ENCODE results near the gene C5orf58. TPM values are rescaled to one million over a fixed set of nuclear protein-coding genes. Genes with fewer than 3 reads are reported as not detected.

The C5orf58 gene
- total and polyA plus RNA-seq, 2 donors (not counting 1 experiment from before 2014, with no cell fraction given) = not detected

DNA sequence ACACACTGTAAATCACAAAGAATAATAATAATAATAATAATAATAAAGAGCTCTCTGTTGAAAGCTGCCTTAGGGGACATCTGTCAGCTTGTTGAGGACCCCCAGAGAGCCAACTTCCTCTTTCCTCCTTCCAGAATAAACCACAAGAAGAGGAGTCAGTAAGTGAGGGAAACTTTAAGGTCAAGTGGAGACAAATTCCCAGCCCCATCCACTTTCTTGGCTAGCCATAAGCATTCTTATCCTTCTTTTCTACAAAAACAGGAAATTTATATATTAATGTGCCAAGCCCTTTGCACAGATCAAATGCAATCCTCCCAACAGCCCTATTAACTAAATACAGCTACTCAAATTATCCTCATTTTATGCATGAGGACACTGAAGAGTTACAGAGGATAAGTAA is 9.4 kb upstream of the C5orf58 start:
- TF ChIP-seq EZH2 (IDR thresholded peaks at IDR 0.05; ENCODE audit: low read length, missing control alignments) = no peak
- TF ChIP-seq, protein P1, sequence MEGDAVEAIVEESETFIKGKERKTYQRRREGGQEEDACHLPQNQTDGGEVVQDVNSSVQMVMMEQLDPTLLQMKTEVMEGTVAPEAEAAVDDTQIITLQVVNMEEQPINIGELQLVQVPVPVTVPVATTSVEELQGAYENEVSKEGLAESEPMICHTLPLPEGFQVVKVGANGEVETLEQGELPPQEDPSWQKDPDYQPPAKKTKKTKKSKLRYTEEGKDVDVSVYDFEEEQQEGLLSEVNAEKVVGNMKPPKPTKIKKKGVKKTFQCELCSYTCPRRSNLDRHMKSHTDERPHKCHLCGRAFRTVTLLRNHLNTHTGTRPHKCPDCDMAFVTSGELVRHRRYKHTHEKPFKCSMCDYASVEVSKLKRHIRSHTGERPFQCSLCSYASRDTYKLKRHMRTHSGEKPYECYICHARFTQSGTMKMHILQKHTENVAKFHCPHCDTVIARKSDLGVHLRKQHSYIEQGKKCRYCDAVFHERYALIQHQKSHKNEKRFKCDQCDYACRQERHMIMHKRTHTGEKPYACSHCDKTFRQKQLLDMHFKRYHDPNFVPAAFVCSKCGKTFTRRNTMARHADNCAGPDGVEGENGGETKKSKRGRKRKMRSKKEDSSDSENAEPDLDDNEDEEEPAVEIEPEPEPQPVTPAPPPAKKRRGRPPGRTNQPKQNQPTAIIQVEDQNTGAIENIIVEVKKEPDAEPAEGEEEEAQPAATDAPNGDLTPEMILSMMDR (conservative IDR thresholded peaks at IDR 0.05 in 1 of 2, IDR thresholded peaks at IDR 0.05 in 1 of 2; ENCODE audit: low read depth in 1 of 2, low read length in 2 of 2) = no peak
- no peak overlapping the region for H3K4me3 ChIP-seq (replicated peaks in 1 of 4; ENCODE audit: control extremely low read depth in 1 of 4, insufficient read depth in 1 of 4, low read depth in 3 of 4, low read length in 4 of 4)
- no peak overlapping the region for H3K27ac ChIP-seq (ENCODE audit: insufficient read depth, low read length)
- peaks cover 2% of the 10 kb centered on the region for H3K4me1 ChIP-seq (ENCODE audit: control insufficient read depth, extremely low read depth, insufficient read depth, low read length)
- H3K27me3 ChIP-seq (ENCODE audit: control insufficient read depth, insufficient read depth, low read length) = no peaks in the 10 kb centered on the region
- H3K36me3 ChIP-seq (ENCODE audit: control insufficient read depth, insufficient read depth, low read length) = no peaks in the 10 kb centered on the region
- H3K9me3 ChIP-seq (ENCODE audit: control insufficient read depth, insufficient read depth, low read depth, low read length) = no peaks in the 10 kb centered on the region
- peak in 1 of 2 donors; percentile 32 for DNase-seq (ENCODE audit: low read depth in 2 of 2)
- H3K9ac ChIP-seq (ENCODE audit: insufficient read depth, low read length) = no peak overlapping the region
- H2AFZ ChIP-seq (ENCODE audit: low read length) = no peak overlapping the region
- H3K79me2 ChIP-seq (ENCODE audit: control insufficient read depth, insufficient read depth, low read length) = no peaks in the 10 kb centered on the region
- no peaks in the 10 kb centered on the region for H4K20me1 ChIP-seq (ENCODE audit: control insufficient read depth, extremely low read depth, insufficient read depth, low read length)
- H3K4me2 ChIP-seq (ENCODE audit: extremely low read depth, insufficient read depth, low read length) = no peak overlapping the region

DNA sequence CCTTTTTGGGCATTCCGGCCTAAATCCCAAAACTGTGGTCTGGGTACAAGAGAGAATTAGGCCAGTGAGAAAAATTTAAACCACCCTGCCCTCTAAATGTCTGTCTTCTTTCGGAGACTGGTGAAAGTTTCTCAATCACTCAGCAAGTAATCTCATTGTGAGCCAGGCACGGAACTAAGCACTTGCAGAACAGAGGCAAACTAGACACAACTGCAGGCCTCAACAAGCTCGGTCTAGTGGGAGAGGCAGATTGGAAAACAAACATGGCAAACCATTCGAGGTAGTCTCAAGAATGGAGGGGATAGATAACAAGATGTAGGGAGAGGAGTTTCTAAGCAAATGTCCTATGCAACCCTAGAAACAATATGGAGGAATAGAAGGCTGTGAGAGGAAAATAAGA is 8.9 kb upstream of the C5orf58 start:
- DNase-seq (ENCODE audit: low read depth in 2 of 2) = no peak
- no peak overlapping the region for H3K9ac ChIP-seq (ENCODE audit: insufficient read depth, low read length)
- H3K36me3 ChIP-seq (ENCODE audit: control insufficient read depth, insufficient read depth, low read length) = no peaks in the 10 kb centered on the region
- H3K27me3 ChIP-seq (ENCODE audit: control insufficient read depth, insufficient read depth, low read length) = no peaks in the 10 kb centered on the region
- H3K27ac ChIP-seq (ENCODE audit: insufficient read depth, low read length) = no peak overlapping the region
- no peak overlapping the region for H2AFZ ChIP-seq (ENCODE audit: low read length)
- H3K4me2 ChIP-seq (ENCODE audit: extremely low read depth, insufficient read depth, low read length) = no peak overlapping the region
- H3K4me1 ChIP-seq (ENCODE audit: control insufficient read depth, extremely low read depth, insufficient read depth, low read length) = peaks cover 2% of the 10 kb centered on the region
- no peaks in the 10 kb centered on the region for H3K79me2 ChIP-seq (ENCODE audit: control insufficient read depth, insufficient read depth, low read length)
- no peaks in the 10 kb centered on the region for H3K9me3 ChIP-seq (ENCODE audit: control insufficient read depth, insufficient read depth, low read depth, low read length)
- no peak overlapping the region for H3K4me3 ChIP-seq (replicated peaks in 1 of 4; ENCODE audit: control extremely low read depth in 1 of 4, insufficient read depth in 1 of 4, low read depth in 3 of 4, low read length in 4 of 4)
- TF ChIP-seq, protein P1 (conservative IDR thresholded peaks at IDR 0.05 in 1 of 2, IDR thresholded peaks at IDR 0.05 in 1 of 2; ENCODE audit: low read depth in 1 of 2, low read length in 2 of 2) = no peak
- no peak for TF ChIP-seq EZH2 (IDR thresholded peaks at IDR 0.05; ENCODE audit: low read length, missing control alignments)
- H4K20me1 ChIP-seq (ENCODE audit: control insufficient read depth, extremely low read depth, insufficient read depth, low read length) = no peaks in the 10 kb centered on the region

DNA sequence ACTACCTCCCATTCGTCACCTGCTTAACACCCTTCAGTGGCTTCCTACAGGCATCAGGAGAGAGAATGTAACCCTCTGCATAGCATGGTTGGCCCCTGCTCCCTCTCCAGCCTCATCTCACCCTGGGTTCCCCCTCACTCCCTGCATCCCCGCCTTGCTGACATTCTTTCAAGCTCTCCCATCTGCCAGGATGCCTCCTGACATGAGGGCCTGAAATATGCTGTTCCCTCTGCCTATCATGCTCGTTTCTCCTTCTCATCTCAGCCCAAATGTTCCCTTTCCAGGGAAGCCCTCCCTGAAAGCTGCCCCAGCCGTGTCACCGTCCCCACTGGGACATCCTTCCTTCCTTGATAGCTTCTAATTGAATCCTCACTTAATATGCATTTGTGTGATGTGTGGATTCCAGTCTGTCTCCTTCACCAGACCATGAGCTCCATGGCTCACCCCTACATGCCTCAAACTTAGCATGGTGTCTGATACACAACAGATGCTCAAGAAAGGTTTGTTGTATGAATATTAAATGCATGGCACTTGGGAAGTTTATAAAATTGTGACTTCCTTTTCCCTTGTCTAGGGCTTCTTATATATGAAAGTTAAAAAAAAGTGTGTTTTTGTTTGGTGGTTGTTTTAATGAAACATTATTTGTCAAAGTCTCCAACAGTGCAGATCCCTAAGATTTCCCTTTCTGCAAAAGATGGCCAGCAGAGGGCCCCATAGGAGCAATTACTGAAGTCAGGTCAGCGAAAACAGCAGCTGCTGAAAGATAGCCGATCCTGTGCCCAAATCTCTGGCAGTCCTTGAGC is 7.3 kb upstream of the C5orf58 start:
- DNase-seq (ENCODE audit: low read depth in 2 of 2) = peak; percentile 41 to 69
- Histone ChIP-seq H3K79me2 (ENCODE audit: control insufficient read depth, insufficient read depth, low read length) (no peaks in the 10 kb centered on the region), H3K4me3 (replicated peaks in 1 of 4; ENCODE audit: control extremely low read depth in 1 of 4, insufficient read depth in 1 of 4, low read depth in 3 of 4, low read length in 4 of 4) (no peak overlapping the region), H4K20me1 (ENCODE audit: control insufficient read depth, extremely low read depth, insufficient read depth, low read length) (no peaks in the 10 kb centered on the region), H3K27me3 (ENCODE audit: control insufficient read depth, insufficient read depth, low read length) (no peaks in the 10 kb centered on the region), H2AFZ (ENCODE audit: low read length) (no peak overlapping the region), H3K36me3 (ENCODE audit: control insufficient read depth, insufficient read depth, low read length) (no peaks in the 10 kb centered on the region), H3K9ac (ENCODE audit: insufficient read depth, low read length) (no peak overlapping the region), H3K4me1 (ENCODE audit: control insufficient read depth, extremely low read depth, insufficient read depth, low read length) (no peaks in the 10 kb centered on the region), H3K27ac (ENCODE audit: insufficient read depth, low read length) (no peak overlapping the region), H3K4me2 (ENCODE audit: extremely low read depth, insufficient read depth, low read length) (no peak overlapping the region), H3K9me3 (ENCODE audit: control insufficient read depth, insufficient read depth, low read depth, low read length) (no peaks in the 10 kb centered on the region)
- TF ChIP-seq EZH2 (IDR thresholded peaks at IDR 0.05; ENCODE audit: low read length, missing control alignments) = no peak
- TF ChIP-seq, protein P1 (conservative IDR thresholded peaks at IDR 0.05 in 1 of 2, IDR thresholded peaks at IDR 0.05 in 1 of 2; ENCODE audit: low read depth in 1 of 2, low read length in 2 of 2) = peak; percentile 72 to 77
